K562 (cell line): Measurements from ENCODE around the gene SLC43A2. TPM values are rescaled to one million over a fixed set of nuclear protein-coding genes. Genes with fewer than 3 reads are reported as not detected.
A peak's percentile ranks its signal among the peaks of the same experiment; 100 is the strongest.

ENCODE experiments used
- ATAC-seq: fragments of 200-7000 bp; cut with Tn5 transposase; 3 replicates; pipeline ENCODE4 v1.9.1; 2020; ENCODE audit warnings: moderate library complexity
- BruUV-seq: library from RNA; stranded (reverse); fragments of 400-500 nt; replicated peaks from 2 replicates; lab custom pipeline; 2021; lab: Mats Ljungman, UMichigan
- CTCF ChIA-PET: fragments of 300-600 bp; formaldehyde crosslinking; extraction: SDS; loops from one replicate; lab custom pipeline; 2021; ENCODE audit warnings: low intra/inter-chr PET ratio; lab: Yijun Ruan, JAX
- POLR2A ChIA-PET: fragments of 300-600, 350-650 bp; sonication (Branson Sonifier 250); formaldehyde crosslinking; extraction: SDS; loops from one replicate; lab custom pipeline; 2021; ENCODE audit warnings: antibody characterized with exemption, inconsistent platforms; lab: Yijun Ruan, JAX
- DNase-seq, 4 experiments: peaks; one replicate each; pipeline versions ENCODE4 v3.0.0 to v3.0.0-alpha.2; 2011 to 2018; ENCODE audit warnings: low spot score in 3 of 4, mixed read lengths in 3 of 4; ENCODE audit errors: extremely low read depth in 1 of 4
- FAIRE-seq: peaks from 2 replicates; lab custom pipeline; 2011; peaks lifted over from hg19 to GRCh38; lab: Jason Lieb, UNC
- H2AFZ ChIP-seq: 2 replicates; pipeline ENCODE4 v1.6.0; 2011; ENCODE audit warnings: low read depth, low read length, control low read depth, inconsistent platforms
- H3K27ac ChIP-seq: fragments of 200-600 bp; 3 replicates; pipeline ENCODE4 v1.8.0; 2011; ENCODE audit warnings: low read depth, mild to moderate bottlenecking, control low read depth, inconsistent platforms, low read length, moderate library complexity, mixed read lengths; ENCODE audit errors: extremely low read depth
- H3K27me3 ChIP-seq, 2 experiments: fragments of 300-600 bp in 1 of 2; 2 replicates in 1 of 2; 3 replicates in 1 of 2; pipeline versions ENCODE4 v1.6.0 to v1.8.0; 2011; ENCODE audit warnings: inconsistent platforms in 2 of 2, low read length in 2 of 2, mild to moderate bottlenecking in 1 of 2, mixed read lengths in 1 of 2, moderate library complexity in 1 of 2; ENCODE audit not compliant: control insufficient read depth in 2 of 2, insufficient read depth in 2 of 2
- H3K36me3 ChIP-seq: fragments of 300-600 bp; 3 replicates; pipeline ENCODE4 v1.8.0; 2011; ENCODE audit warnings: mild to moderate bottlenecking, low read length, inconsistent platforms; ENCODE audit not compliant: control insufficient read depth, insufficient read depth
- H3K4me1 ChIP-seq, 2 experiments: fragments of 200-600 bp in 1 of 2; replicated peaks in 1 of 2; 2 replicates in 1 of 2; 3 replicates in 1 of 2; pipeline versions ENCODE4 v1.5.1 to v1.8.0; 2011; ENCODE audit warnings: inconsistent platforms in 2 of 2, low read length in 2 of 2, mild to moderate bottlenecking in 1 of 2, mixed read lengths in 1 of 2, moderate library complexity in 1 of 2; ENCODE audit not compliant: control insufficient read depth in 2 of 2, insufficient read depth in 2 of 2
- H3K4me2 ChIP-seq: 2 replicates; pipeline ENCODE4 v1.6.1; 2011; ENCODE audit warnings: low read length, control low read depth, inconsistent platforms, mixed read lengths; ENCODE audit not compliant: insufficient read depth
- H3K4me3 ChIP-seq: fragments of 200-600 bp; sonication (generic), shearing (Covaris generic); 2 replicates; pipeline ENCODE4 v1.5.1; 2016; ENCODE audit warnings: control low read depth, inconsistent platforms
- H3K79me2 ChIP-seq: fragments of 200-600 bp; 3 replicates; pipeline ENCODE4 v1.8.0; 2011; ENCODE audit warnings: low read length, inconsistent platforms; ENCODE audit not compliant: control insufficient read depth, insufficient read depth
- H3K9ac ChIP-seq, 2 experiments: 2 replicates each; pipeline versions ENCODE4 v1.6.0 to v1.6.1; 2011; ENCODE audit warnings: low read depth in 2 of 2, low read length in 2 of 2, control low read depth in 1 of 2, inconsistent platforms in 1 of 2, mild to moderate bottlenecking in 1 of 2, mixed read lengths in 1 of 2; ENCODE audit not compliant: insufficient read depth in 1 of 2
- H3K9me1 ChIP-seq: one replicate; pipeline ENCODE4 v1.6.0; 2011; ENCODE audit warnings: inconsistent platforms, mild to moderate bottlenecking, low read length, moderate library complexity; ENCODE audit not compliant: control insufficient read depth, insufficient read depth
- H3K9me3 ChIP-seq: replicated peaks from 2 replicates; pipeline ENCODE4 v1.5.1; 2011; ENCODE audit warnings: low read depth, low read length, inconsistent platforms; ENCODE audit not compliant: control insufficient read depth, insufficient read depth
- H4K20me1 ChIP-seq: replicated peaks from 2 replicates; pipeline ENCODE4 v1.6.1; 2011; ENCODE audit warnings: low read length, inconsistent platforms, mixed read lengths; ENCODE audit not compliant: control insufficient read depth, insufficient read depth
- KDM1A ChIP-seq, 2 experiments: fragments of 450-650 bp; IDR thresholded peaks; 2 replicates each; pipeline ENCODE4 v1.6.1; 2016; ENCODE audit warnings: mild to moderate bottlenecking in 2 of 2
- ZNF121 ChIP-seq: sonication (generic); formaldehyde crosslinking; conservative IDR thresholded peaks from 2 replicates; pipeline ENCODE4 v1.8.0; 2022; ENCODE audit warnings: missing genetic modification reagents
- ZNF76 ChIP-seq: fragments of 250-450 bp; sonication (Bioruptor Pico); IDR thresholded peaks from 2 replicates; pipeline ENCODE4 v1.4.0; 2020; ENCODE audit warnings: mild to moderate bottlenecking, moderate library complexity, borderline replicate concordance
- WGBS: fragments of 100-300 bp; shearing (Covaris generic); methylation state at CpG from one replicate; pipeline ENCODE4 v1.1.6; 2016; ENCODE audit warnings: low coverage, mixed read lengths; ENCODE audit not compliant: insufficient coverage; ENCODE audit errors: missing lambda C conversion rate; 5-methylcytosine and 5-hydroxymethylcytosine counted together
- in situ Hi-C: fragments of 300-500 bp; cut with MboI; formaldehyde crosslinking; loops from 4 replicates; pipeline ENCODE4 v1.15.0; 2018; ENCODE audit warnings: inconsistent platforms, mixed read lengths
- intact Hi-C: fragments of 100-400 bp; cut with micrococcal nuclease; formaldehyde crosslinking; loops from 2 replicates; pipeline ENCODE4 v1.14.2; 2022
- polyA plus RNA-seq, 8 experiments: library from polyadenylated mRNA; depleted of rRNA in 4 of 8; stranded (reverse) in 5 of 8; unstranded in 3 of 8; fragments of >200 nt; fragmentation: Nextera tagmentation in 2 of 8; fragmentation: Illumina TruSeq in 1 of 8; extraction: Ambion mirVana in 2 of 8; extraction: Trizol in 1 of 8; gene quantifications; 2 replicates each; pipeline versions ENCODE4 v1.2.1 to v1.2.3, GENCODE V29; 2011 to 2014; ENCODE audit warnings: inconsistent platforms in 1 of 8, missing spikeins in 1 of 8
- total RNA-seq, 7 experiments: library from RNA; depleted of rRNA in 6 of 7; stranded (reverse); fragments of >200 nt in 6 of 7; fragmentation: Illumina TruSeq in 2 of 7; extraction: Trizol in 2 of 7; gene quantifications; 2 replicates each; pipeline versions ENCODE4 v1.2.1 to v1.2.3, GENCODE V29; 2011 to 2021; ENCODE audit warnings: low replicate concordance in 1 of 7

Gene SLC43A2
- total and polyA plus RNA-seq, 9 of the 15 experiments (the other 6 are each of a cell fraction or from before 2014, with no cell fraction given): 0.03 to 10.2 (median 3.6) TPM

GRCh38 chr17:1630662-1631061, 2.0 kb upstream of the SLC43A2 start:
- Histone ChIP-seq H3K4me2 (no peak overlapping the region), H3K9ac (no peak overlapping the region), H2AFZ (no peak overlapping the region), H3K79me2 (no peaks in the 10 kb centered on the region), H3K36me3 (no peaks in the 10 kb centered on the region), H4K20me1 (no peaks in the 10 kb centered on the region), H3K27me3 (no peaks in the 10 kb centered on the region)
- DNase-seq: no peak
- in situ Hi-C loops: no loop called here
- FAIRE-seq: no peak
- WGBS: 20% methylated on average over 4 of the region's 4 CpGs
- TF ChIP-seq ZNF121 (CRISPR knock-in tag) (peak; percentile 32; the same call in 1 of the 2 replicates), KDM1A (IDR thresholded peaks at IDR 0.05) (peak; percentile 38 to 41; a peak in 2 of 4 replicates), ZNF76 (no peak)
- TF ChIP-seq, all 486 proteins: peak for 2
- no TSS peak for BruUV-seq
- Histone ChIP-seq H3K4me3 (no peak overlapping the region), H3K27ac (no peak overlapping the region), H3K4me1 (peaks cover 9 to 35% of the 10 kb centered on the region in 2 experiments), H3K9me3 (no peaks in the 10 kb centered on the region), H3K9me1 (no peaks in the 10 kb centered on the region)
- intact Hi-C loops: no loop called here
- POLR2A ChIA-PET: interaction anchor here (0.7 to 1.7 kb wide), 5 partner anchors 11 to 1030 kb away, joined by 3 to 6 read pairs (median 4); partner anchors contain the start of gene INPP5K
- CTCF ChIA-PET: interaction anchor here (2.1 kb wide), 1 partner anchor 56 kb away, joined by 8 read pairs; no protein-coding TSS in a partner anchor
- ATAC-seq: no peak
